ENCODE results near the gene NINJ2.

GRCh38 chr12:530821-531220, 132.4 kb downstream of the NINJ2 start:
- TF ChIP-seq POLR2A (IDR thresholded peaks at IDR 0.05) = no peak
- TF ChIP-seq CTCF (IDR thresholded peaks at IDR 0.05) = no peak

All from ovary (tissue), 3 donors.